Activated CD4-positive, alpha-beta memory T cell treated with anti-CD3 and anti-CD28 coated beads for 36 hours (primary cell): ENCODE measurements around the gene TMEM98. TPM values are rescaled to one million over a fixed set of nuclear protein-coding genes. Genes with fewer than 3 reads are reported as not detected.
"Not testable (repeated sequence)": the region's sequence is repeated elsewhere in the genome, so short reads cannot be mapped to it uniquely, and the experiment has no call there.

Experiments used
- CTCF ChIA-PET: fragments of 350-600 bp; sonication (Branson Sonifier 250); formaldehyde crosslinking; loops from one replicate; lab custom pipeline; 2021; ENCODE audit warnings: antibody characterized with exemption, inconsistent platforms; lab: Charles Lee
- POLR2A ChIA-PET: fragments of 350-600 bp; sonication (Branson Sonifier 250); formaldehyde crosslinking; loops from one replicate; lab custom pipeline; 2021; ENCODE audit warnings: antibody characterized with exemption; lab: Charles Lee
- DNase-seq: peaks from one replicate; pipeline ENCODE4 v3.0.0-alpha.2; 2020
- H3K27ac Mint-ChIP-seq: one replicate; pipeline ENCODE4 v1.8.0; 2021; ENCODE audit warnings: mixed read lengths
- H3K27me3 Mint-ChIP-seq: one replicate; pipeline ENCODE4 v1.8.0; 2021; ENCODE audit warnings: mixed read lengths
- H3K36me3 Mint-ChIP-seq: one replicate; pipeline ENCODE4 v1.8.0; 2021; ENCODE audit warnings: mixed read lengths
- H3K4me1 Mint-ChIP-seq: one replicate; pipeline ENCODE4 v1.8.0; 2021; ENCODE audit warnings: low read depth, mixed read lengths
- H3K4me3 Mint-ChIP-seq: one replicate; pipeline ENCODE4 v1.8.0; 2021; ENCODE audit warnings: mild to moderate bottlenecking, mixed read lengths
- H3K9me3 Mint-ChIP-seq: one replicate; pipeline ENCODE4 v1.8.0; 2021; ENCODE audit warnings: mixed read lengths
- intact Hi-C: fragments of 100-400 bp; cut with micrococcal nuclease; formaldehyde crosslinking; loops from one replicate; pipeline ENCODE4 v1.15.1; 2023
- total RNA-seq, 2 experiments: library from RNA; stranded (reverse); gene quantifications; one replicate each; pipeline ENCODE4 v1.2.3, GENCODE V29; 2021

The TMEM98 gene
- total RNA-seq, 2 experiments from 2014 or later: 1.1 to 2.2 TPM

- intact Hi-C loops: no loop called here
- H3K9me3 Mint-ChIP-seq: peaks cover 4% of the 10 kb centered on the region
- no peaks in the 10 kb centered on the region for H3K36me3 Mint-ChIP-seq
- no peak for DNase-seq
- no peak overlapping the region for H3K27ac Mint-ChIP-seq
- H3K4me3 Mint-ChIP-seq: no peak overlapping the region
- H3K27me3 Mint-ChIP-seq: no peaks in the 10 kb centered on the region
- CTCF ChIA-PET: no interaction called here
- no peaks in the 10 kb centered on the region for H3K4me1 Mint-ChIP-seq
- POLR2A ChIA-PET: no interaction called here
These were observed 16.5 kb downstream of the TMEM98 start for GRCh38 chr17:32944248-32945020.

- peaks cover under 1% of the 10 kb centered on the region for H3K27me3 Mint-ChIP-seq
- H3K9me3 Mint-ChIP-seq: no peaks in the 10 kb centered on the region
- DNase-seq: no peak
- no peak overlapping the region for H3K4me3 Mint-ChIP-seq
- H3K4me1 Mint-ChIP-seq: no peaks in the 10 kb centered on the region
- ChIA-PET CTCF (interaction anchor here (1.1 to 1.4 kb wide), 4 partner anchors 11 to 163 kb away, joined by 3 to 10 read pairs (median 4); partner anchors contain the start of gene MYO1D), POLR2A (no interaction called here)
- H3K36me3 Mint-ChIP-seq: no peaks in the 10 kb centered on the region
- intact Hi-C loops: no loop called here
- H3K27ac Mint-ChIP-seq: no peak overlapping the region
These were observed 18.6 kb downstream of the TMEM98 start for GRCh38 chr17:32946375-32947135.

- no peaks in the 10 kb centered on the region for H3K9me3 Mint-ChIP-seq
- no peaks in the 10 kb centered on the region for H3K4me1 Mint-ChIP-seq
- H3K36me3 Mint-ChIP-seq: no peaks in the 10 kb centered on the region
- intact Hi-C loops: no loop called here
- POLR2A ChIA-PET: no interaction called here
- no peak for DNase-seq
- CTCF ChIA-PET: interaction anchor here (0.7 kb wide), 1 partner anchor 165 kb away, joined by 3 read pairs; no protein-coding TSS in a partner anchor
- H3K27ac Mint-ChIP-seq: no peak overlapping the region
- H3K4me3 Mint-ChIP-seq: no peak overlapping the region
- H3K27me3 Mint-ChIP-seq: peaks cover 4% of the 10 kb centered on the region
These were observed 19.8 kb downstream of the TMEM98 start for GRCh38 chr17:32947736-32948135.

GRCh38 chr17:32949181-32949580, 21.2 kb downstream of the TMEM98 start:
- intact Hi-C loops: no loop called here
- no peaks in the 10 kb centered on the region for H3K36me3 Mint-ChIP-seq
- ChIA-PET POLR2A (no interaction called here), CTCF (no interaction called here)
- H3K4me3 Mint-ChIP-seq: no peak overlapping the region
- H3K9me3 Mint-ChIP-seq: no peaks in the 10 kb centered on the region
- no peaks in the 10 kb centered on the region for H3K4me1 Mint-ChIP-seq
- DNase-seq: no peak
- H3K27ac Mint-ChIP-seq: no peak overlapping the region
- peaks cover 4% of the 10 kb centered on the region for H3K27me3 Mint-ChIP-seq

GRCh38 chr17:32952491-32952890, 24.5 kb downstream of the TMEM98 start:
- intact Hi-C loops, H3K4me3 Mint-ChIP-seq, H3K4me1 Mint-ChIP-seq, H3K9me3 Mint-ChIP-seq, H3K27me3 Mint-ChIP-seq, H3K27ac Mint-ChIP-seq, H3K36me3 Mint-ChIP-seq, DNase-seq: not testable (repeated sequence)
- ChIA-PET CTCF (interaction anchor here (1.0 to 1.3 kb wide), 3 partner anchors 11 to 47 kb away, joined by 3 to 6 read pairs (median 5); no protein-coding TSS in a partner anchor), POLR2A (interaction anchor here (1.5 kb wide), 1 partner anchor 8 kb away, joined by 3 read pairs; no protein-coding TSS in a partner anchor)

GRCh38 chr17:32953045-32953444, 25.1 kb downstream of the TMEM98 start:
- CTCF ChIA-PET: interaction anchor here (1.2 to 1.3 kb wide), 2 partner anchors 12 to 16 kb away, joined by 5 to 6 read pairs; no protein-coding TSS in a partner anchor
- intact Hi-C loops: no loop called here
- no peaks in the 10 kb centered on the region for H3K9me3 Mint-ChIP-seq
- DNase-seq: no peak
- no peaks in the 10 kb centered on the region for H3K36me3 Mint-ChIP-seq
- H3K4me1 Mint-ChIP-seq: no peaks in the 10 kb centered on the region
- POLR2A ChIA-PET: interaction anchor here (1.5 kb wide), 1 partner anchor 8 kb away, joined by 3 read pairs; no protein-coding TSS in a partner anchor
- H3K4me3 Mint-ChIP-seq: no peak overlapping the region
- no peak overlapping the region for H3K27ac Mint-ChIP-seq
- H3K27me3 Mint-ChIP-seq: peaks cover 6% of the 10 kb centered on the region

- DNase-seq: no peak
- ChIA-PET POLR2A (no interaction called here), CTCF (interaction anchor here (0.6 to 1.5 kb wide), 6 partner anchors 12 to 45 kb away, joined by 3 to 7 read pairs (median 4); no protein-coding TSS in a partner anchor)
- Mint-ChIP-seq H3K9me3 (no peaks in the 10 kb centered on the region), H3K27ac (no peak overlapping the region), H3K4me3 (no peak overlapping the region), H3K36me3 (no peaks in the 10 kb centered on the region), H3K4me1 (no peaks in the 10 kb centered on the region), H3K27me3 (peaks cover 6% of the 10 kb centered on the region)
- intact Hi-C loops: no loop called here
These were observed 25.9 kb downstream of the TMEM98 start for GRCh38 chr17:32953857-32954256.

- CTCF ChIA-PET: interaction anchor here (1.4 to 1.5 kb wide), 3 partner anchors 13 to 45 kb away, joined by 3 to 7 read pairs (median 4); no protein-coding TSS in a partner anchor
- no peak overlapping the region for H3K4me3 Mint-ChIP-seq
- intact Hi-C loops: no loop called here
These were observed 26.5 kb downstream of the TMEM98 start for GRCh38 chr17:32954477-32954876.

GRCh38 chr17:32955155-32955554, 27.2 kb downstream of the TMEM98 start:
- no peaks in the 10 kb centered on the region for H3K4me1 Mint-ChIP-seq
- DNase-seq: no peak
- no peak overlapping the region for H3K4me3 Mint-ChIP-seq
- H3K36me3 Mint-ChIP-seq: no peaks in the 10 kb centered on the region
- H3K27ac Mint-ChIP-seq: no peak overlapping the region
- ChIA-PET POLR2A (no interaction called here), CTCF (interaction anchor here (1.4 to 1.5 kb wide), 3 partner anchors 14 to 44 kb away, joined by 3 to 7 read pairs (median 4); no protein-coding TSS in a partner anchor)
- no peaks in the 10 kb centered on the region for H3K9me3 Mint-ChIP-seq
- peaks cover 6% of the 10 kb centered on the region for H3K27me3 Mint-ChIP-seq
- intact Hi-C loops: no loop called here

More at GRCh38 chr17:32954477-32954876, 26.5 kb downstream of the TMEM98 start:
- H3K9me3 Mint-ChIP-seq: no peaks in the 10 kb centered on the region
- no peaks in the 10 kb centered on the region for H3K36me3 Mint-ChIP-seq
- POLR2A ChIA-PET: no interaction called here
- H3K27ac Mint-ChIP-seq: no peak overlapping the region
- H3K4me1 Mint-ChIP-seq: no peaks in the 10 kb centered on the region
- H3K27me3 Mint-ChIP-seq: peaks cover 6% of the 10 kb centered on the region
- no peak for DNase-seq

- Mint-ChIP-seq H3K27ac (no peak overlapping the region), H3K27me3 (peaks cover 6% of the 10 kb centered on the region), H3K36me3 (no peaks in the 10 kb centered on the region), H3K9me3 (no peaks in the 10 kb centered on the region), H3K4me3 (no peak overlapping the region), H3K4me1 (no peaks in the 10 kb centered on the region)
- POLR2A ChIA-PET: no interaction called here
- DNase-seq: no peak
- CTCF ChIA-PET: no interaction called here
- intact Hi-C loops: no loop called here
These were observed 28.5 kb downstream of the TMEM98 start for GRCh38 chr17:32956240-32956970.

- Mint-ChIP-seq H3K36me3 (no peaks in the 10 kb centered on the region), H3K4me1 (no peaks in the 10 kb centered on the region), H3K9me3 (no peaks in the 10 kb centered on the region), H3K27ac (no peak overlapping the region), H3K27me3 (peaks cover 6% of the 10 kb centered on the region), H3K4me3 (no peak overlapping the region)
- no peak for DNase-seq
- POLR2A ChIA-PET: no interaction called here
- intact Hi-C loops: no loop called here
- CTCF ChIA-PET: no interaction called here
These were observed 30.5 kb downstream of the TMEM98 start for GRCh38 chr17:32958418-32958817.
